Measurements from ENCODE around the gene KRT80.

The KRT80 gene

DNA sequence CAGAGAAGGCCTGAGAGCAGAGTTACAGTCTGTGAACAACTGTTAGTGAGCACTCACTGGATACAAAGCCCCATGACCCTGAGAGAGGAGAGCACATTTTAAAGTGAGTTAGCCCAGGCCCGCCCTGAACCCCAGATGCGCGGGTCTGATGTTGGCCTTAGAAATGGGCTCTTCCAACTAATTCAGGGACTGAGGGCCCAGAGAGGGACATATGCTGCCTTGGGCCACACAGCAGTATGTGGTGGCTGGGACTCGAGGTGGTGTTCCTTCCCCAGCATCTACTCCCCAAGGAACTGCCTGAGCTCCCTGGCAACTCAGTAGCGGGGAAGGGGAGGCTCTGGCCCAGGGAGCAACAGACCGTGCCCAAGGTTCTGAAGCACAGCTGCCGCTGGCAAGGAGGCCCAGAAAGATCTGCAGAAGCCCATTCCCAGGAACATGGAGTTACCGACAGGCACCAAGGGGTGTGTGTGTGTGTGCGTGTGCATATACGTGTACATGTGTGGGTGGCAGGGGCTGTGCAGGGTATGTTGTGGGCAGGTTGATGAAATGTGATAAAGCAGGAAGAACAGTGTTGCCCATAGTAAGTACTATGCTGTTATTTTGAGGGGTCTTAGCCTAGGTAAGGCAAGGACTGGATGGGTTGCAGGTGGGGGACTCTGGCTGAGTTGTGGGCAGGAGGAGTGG, 40.5 kb downstream of the KRT80 start:
- no peak for DNase-seq

GRCh38 chr12:52149651-52150241, 42.1 kb downstream of the KRT80 start:
- DNase-seq: no peak

GRCh38 chr12:52149182-52149641, 42.6 kb downstream of the KRT80 start:
- no peak for DNase-seq

GRCh38 chr12:52148464-52149181, 43.2 kb downstream of the KRT80 start:
- DNase-seq: no peak

DNA sequence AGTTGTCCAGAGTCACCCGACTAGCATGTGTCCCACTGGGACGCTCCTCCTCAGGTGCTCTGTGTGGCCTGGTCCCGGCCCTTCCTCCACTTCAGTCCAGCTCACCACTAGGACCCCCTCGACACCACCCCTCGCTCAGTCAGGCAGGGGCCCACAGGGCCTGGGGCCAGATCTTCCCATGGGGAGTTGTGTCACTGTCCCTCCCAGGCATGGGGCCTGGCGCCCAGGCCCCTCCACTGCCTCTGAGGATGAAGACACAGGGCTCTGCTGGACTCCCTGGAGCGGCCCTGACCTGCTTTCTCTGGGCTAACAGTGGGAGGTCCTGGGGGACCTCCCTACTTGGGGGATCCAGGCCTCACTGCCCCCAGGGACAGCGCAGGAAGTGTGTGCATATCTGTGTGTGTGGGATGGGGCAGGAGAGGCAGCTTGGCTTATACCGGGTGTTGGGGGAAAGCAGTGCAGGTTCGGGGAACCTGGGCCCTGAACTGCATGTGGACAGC, 43.8 kb downstream of the KRT80 start:
- DNase-seq: no peak

- no peak for DNase-seq
Observed at GRCh38 chr12:52147367-52147963, 44.3 kb downstream of the KRT80 start.

DNA sequence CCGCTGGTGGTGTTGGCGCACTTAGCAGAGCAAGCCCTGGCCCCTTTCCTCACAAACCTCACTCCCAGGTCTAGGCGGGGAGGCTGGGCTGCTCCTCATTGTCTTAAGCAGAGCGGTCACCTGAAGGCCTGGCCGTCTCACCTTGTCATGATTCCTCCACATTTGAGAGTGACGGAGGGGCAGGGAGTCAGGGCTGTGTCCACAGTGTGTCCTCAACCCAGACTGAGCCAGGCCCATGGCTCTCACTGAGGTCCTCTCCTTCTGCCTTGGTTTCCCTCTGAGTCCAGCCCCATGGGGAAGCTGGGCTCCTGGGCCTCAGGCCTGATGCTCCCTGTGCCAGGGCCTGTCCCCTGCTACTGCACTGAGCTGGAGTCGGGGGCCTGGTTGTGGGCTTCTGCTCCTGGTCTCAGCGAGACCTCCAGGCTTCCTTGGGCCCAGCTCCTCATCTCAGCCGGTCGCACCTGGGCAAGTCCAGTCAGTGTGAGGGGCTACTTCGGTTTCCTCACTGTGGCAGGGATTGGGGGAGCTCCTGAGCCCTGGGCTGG, 44.9 kb downstream of the KRT80 start:
- no peak for DNase-seq

GRCh38 chr12:52146089-52146821, 45.6 kb downstream of the KRT80 start:
- DNase-seq: no peak

GRCh38 chr12:52145228-52146088, 46.4 kb downstream of the KRT80 start:
- no peak for DNase-seq

DNA sequence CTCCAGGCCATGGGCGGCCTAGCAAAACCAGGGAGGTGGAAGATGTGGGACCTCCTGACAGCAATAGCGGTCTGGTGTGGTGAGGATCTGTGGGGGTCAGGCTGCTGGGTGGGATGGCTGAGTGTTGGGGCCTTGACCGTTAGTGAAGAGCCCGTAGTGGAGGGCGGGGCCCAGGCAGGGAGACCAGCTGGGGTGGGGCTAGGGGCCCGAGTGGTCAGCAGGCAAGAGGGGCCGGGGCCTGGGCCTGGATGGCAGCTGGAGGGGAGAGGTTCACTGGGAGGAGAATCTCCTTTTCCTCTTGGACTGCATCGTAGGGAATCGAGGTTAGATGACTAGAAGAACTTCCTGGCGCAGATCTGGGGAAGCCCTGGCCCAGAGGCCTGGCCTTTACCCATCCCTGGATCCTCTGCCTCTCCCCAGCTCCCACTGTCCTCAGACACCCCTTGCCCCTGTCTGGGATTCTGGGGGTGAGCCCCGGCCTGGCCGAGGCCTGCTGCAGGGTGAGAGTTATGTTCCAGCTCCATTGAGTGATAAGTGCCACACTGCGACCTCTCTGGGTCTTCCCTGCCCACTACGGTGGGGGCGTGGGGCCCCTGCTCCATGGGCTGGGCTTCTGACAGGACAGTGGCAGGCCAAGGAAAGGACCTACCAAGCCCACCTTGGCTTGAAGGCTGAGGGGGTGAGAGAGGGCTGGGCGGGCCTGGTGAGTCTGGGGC, 47.1 kb downstream of the KRT80 start:
- no peak for DNase-seq

- no peak for DNase-seq
Observed at GRCh38 chr12:52142431-52142830, 49.4 kb downstream of the KRT80 start.

- no peak for DNase-seq
Observed at GRCh38 chr12:52141875-52142274, 49.9 kb downstream of the KRT80 start.

DNA sequence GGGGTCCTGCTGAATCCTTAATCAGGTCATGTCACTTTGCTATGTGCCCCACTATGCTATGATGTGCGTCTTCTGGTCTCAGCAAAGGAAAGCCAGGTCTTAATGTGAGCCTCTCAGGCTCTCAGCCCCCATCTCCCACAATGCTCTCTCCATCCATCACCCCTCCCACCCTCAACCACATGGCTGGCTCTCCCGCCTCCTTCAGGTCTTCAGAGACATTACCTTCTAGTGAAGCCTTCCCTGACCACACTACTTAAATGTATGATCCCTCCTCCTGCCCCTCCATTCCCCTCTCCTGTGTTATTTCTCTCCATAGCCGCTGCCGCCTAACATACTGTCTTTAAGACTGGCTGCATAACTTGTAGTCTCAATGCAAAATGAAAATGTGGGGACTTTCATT, 50.5 kb downstream of the KRT80 start:
- DNase-seq: no peak

GRCh38 chr12:52139579-52140062, 52.2 kb downstream of the KRT80 start:
- peak; percentile 44 to 52 for DNase-seq

- DNase-seq: no peak
Observed at GRCh38 chr12:52139147-52139546, 52.7 kb downstream of the KRT80 start.

GRCh38 chr12:52137746-52138145, 54.1 kb downstream of the KRT80 start:
- no peak for DNase-seq

- DNase-seq: no peak
Observed at GRCh38 chr12:52132754-52133161, 59.1 kb downstream of the KRT80 start.

GRCh38 chr12:52130711-52131110, 61.1 kb downstream of the KRT80 start:
- DNase-seq: no peak

- no peak for DNase-seq
Observed at GRCh38 chr12:52127683-52128450, 63.9 kb downstream of the KRT80 start.
